Measurements from ENCODE around the gene PRTN3.

PRTN3 gene

DNA sequence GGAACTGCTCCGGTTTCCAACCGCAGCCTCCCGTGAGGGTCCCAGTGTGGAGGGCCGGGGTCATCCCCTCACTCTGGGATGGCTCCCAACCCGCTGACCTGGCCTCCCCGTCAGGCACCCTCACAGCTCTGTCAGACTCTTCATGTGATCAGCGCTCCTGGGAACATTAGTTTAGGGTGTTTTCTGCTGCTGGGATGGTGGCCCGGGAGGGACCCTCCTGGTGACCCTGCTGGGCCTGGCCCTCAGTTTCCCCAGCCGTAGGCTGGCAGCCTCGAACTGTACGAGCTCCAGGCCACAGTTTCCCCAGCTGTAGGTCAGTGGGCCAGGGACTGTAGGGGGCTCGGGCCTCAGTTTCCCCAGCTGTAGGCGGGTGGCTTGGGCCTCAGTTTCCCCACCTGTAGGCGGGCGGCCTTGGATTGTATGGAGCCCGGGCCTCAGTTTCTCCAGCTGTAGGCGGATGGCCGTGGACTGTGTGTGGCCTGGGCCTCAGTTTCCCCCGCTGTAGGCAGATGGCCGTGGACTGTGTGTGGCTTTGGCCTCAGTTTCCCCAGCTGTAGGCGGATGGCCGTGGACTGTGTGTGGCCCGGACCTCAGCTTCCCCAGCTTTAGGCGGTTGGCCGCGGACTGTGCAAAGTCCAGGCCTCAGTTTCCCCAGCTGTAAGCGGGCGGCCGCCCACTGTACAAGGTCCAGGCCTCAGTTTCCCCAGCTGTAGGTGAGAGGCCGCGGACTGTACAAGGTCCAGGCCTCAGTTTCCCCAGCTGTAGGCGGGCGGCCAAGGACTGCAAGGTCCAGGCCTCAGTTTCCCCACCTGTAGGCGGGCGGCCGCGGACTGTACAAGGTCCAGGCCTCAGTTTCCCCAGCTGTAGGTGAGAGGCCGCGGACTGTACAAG, 44.9 kb upstream of the PRTN3 start:
- DNase-seq (ENCODE audit: insufficient read length, low spot score) (no peak), FAIRE-seq (no peak)
- TF ChIP-seq, protein P1, sequence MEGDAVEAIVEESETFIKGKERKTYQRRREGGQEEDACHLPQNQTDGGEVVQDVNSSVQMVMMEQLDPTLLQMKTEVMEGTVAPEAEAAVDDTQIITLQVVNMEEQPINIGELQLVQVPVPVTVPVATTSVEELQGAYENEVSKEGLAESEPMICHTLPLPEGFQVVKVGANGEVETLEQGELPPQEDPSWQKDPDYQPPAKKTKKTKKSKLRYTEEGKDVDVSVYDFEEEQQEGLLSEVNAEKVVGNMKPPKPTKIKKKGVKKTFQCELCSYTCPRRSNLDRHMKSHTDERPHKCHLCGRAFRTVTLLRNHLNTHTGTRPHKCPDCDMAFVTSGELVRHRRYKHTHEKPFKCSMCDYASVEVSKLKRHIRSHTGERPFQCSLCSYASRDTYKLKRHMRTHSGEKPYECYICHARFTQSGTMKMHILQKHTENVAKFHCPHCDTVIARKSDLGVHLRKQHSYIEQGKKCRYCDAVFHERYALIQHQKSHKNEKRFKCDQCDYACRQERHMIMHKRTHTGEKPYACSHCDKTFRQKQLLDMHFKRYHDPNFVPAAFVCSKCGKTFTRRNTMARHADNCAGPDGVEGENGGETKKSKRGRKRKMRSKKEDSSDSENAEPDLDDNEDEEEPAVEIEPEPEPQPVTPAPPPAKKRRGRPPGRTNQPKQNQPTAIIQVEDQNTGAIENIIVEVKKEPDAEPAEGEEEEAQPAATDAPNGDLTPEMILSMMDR (IDR thresholded peaks at IDR 0.05; ENCODE audit: insufficient read depth, missing control alignments) = no peak

GRCh38 chr19:796692-797527, 43.9 kb upstream of the PRTN3 start, which contains the start of gene PTBP1:
Gene PTBP1 (plus strand): TSS chr19:797452. CDS start chr19:797498, 46 bp downstream.
- peak; percentile 60 for FAIRE-seq
- DNase-seq (ENCODE audit: insufficient read length, low spot score) = peak; percentile 95
- TF ChIP-seq, protein P1 (IDR thresholded peaks at IDR 0.05; ENCODE audit: insufficient read depth, missing control alignments) = no peak

GRCh38 chr19:797528-798414, 43.0 kb upstream of the PRTN3 start:
- TF ChIP-seq, protein P1 (IDR thresholded peaks at IDR 0.05; ENCODE audit: insufficient read depth, missing control alignments) = no peak
- FAIRE-seq (no peak), DNase-seq (ENCODE audit: insufficient read length, low spot score) (peak; percentile 95)

- no peak for FAIRE-seq
Measured at GRCh38 chr19:798415-799075, 42.3 kb upstream of the PRTN3 start.

DNA sequence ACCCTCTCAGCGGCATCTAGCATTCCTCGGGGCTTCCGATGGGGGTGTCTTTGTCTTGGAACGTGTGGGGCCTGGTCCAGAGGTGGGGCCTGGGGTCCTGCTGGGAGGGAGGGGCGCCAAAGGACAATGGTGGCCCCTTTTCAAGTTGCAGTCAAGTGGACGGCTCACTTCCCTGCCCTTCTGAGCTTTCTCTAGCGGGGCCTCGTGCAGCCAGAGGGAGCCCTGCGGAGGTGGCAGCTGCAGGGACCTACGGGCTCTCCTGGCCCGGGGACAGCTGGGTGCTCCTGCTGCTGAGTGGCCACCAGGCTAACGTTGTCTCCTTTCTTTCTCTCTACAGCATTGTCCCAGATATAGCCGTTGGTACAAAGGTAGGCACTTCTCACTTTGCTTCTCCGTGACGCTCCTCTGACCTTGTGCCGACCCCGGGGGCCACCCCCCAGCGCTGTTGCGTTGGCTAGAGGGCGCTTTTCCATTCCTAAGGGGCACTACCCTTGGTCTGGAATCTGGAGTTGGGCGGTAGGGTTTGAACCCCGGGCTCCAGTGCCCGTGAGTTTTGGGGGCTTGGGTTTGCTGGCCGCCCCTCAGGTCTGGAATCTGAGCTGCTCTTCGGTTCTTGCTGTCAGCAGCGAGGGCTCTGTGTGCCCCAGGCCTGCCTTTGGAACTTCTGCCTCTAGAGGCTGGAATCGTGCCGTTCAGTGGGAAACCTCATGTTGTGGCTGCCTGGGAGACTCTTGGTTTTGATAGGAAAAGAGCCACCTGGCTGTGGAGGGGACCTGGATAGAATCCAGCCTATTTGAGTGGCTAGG, 41.5 kb upstream of the PRTN3 start:
- FAIRE-seq (no peak), DNase-seq (ENCODE audit: insufficient read length, low spot score) (peak; percentile 17)
- TF ChIP-seq, protein P1 (IDR thresholded peaks at IDR 0.05; ENCODE audit: insufficient read depth, missing control alignments) = peak; percentile 0

More at GRCh38 chr19:798415-799075, 42.3 kb upstream of the PRTN3 start:
- TF ChIP-seq, protein P1 (IDR thresholded peaks at IDR 0.05; ENCODE audit: insufficient read depth, missing control alignments) = no peak
- no peak for DNase-seq (ENCODE audit: insufficient read length, low spot score)

Measured in D721Med (cell line).